ENCODE data around the gene ELMO3. TPM values are rescaled to one million over a fixed set of nuclear protein-coding genes. Genes with fewer than 3 reads are reported as not detected.

The ELMO3 gene
- total and polyA plus RNA-seq, 2 of the 13 experiments (the other 11 are each of a cell fraction or from before 2014, with no cell fraction given), result 2.6 to 4.0 TPM

DNA sequence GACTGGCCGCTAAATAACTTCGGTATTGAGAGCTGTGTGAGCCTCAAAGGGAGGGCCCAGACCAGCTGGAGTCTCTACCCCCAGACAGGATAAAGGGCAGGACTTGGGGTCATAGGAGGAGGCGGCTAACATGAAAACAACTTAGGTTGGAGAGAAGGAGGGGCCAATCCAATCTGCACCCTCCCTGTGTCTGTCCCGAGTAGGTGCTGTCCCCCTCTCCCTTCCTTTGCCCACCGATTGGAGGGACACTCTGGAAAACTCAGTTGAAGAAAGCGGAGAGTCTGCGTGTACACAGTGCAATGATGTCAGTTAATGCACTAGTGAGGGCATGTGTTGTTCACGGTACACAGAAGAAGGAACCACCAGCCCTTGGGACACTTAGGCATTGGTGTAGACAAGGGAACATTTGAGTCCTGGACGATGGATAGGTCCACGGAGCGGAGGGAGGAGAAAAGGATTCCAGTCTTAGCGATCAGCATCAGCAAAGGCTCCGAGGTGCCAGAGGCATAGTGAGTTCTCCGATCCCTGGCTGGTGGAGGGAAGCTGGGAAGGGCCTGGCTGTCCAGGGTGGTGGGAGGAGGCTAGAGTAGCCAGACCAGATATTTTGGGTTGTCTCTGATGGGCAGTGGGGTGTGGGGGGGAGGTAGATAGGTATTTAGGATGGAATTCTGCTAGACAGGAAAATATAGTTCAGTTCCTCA is 27.8 kb upstream of the ELMO3 start (continued):
- no peak for TF ChIP-seq PCBP2 (optimal IDR thresholded peaks at IDR 0.05; ENCODE audit: low read depth, low read length, poor library complexity, severe bottlenecking)
- peak; percentile 33 for TF ChIP-seq ZNF574 (CRISPR knock-in tag; IDR thresholded peaks at IDR 0.05)
- no peak for TF ChIP-seq ZNF704 (CRISPR knock-in tag; IDR thresholded peaks at IDR 0.05; ENCODE audit: borderline replicate concordance)
- no peak for TF ChIP-seq ZNF850 (CRISPR knock-in tag; conservative IDR thresholded peaks at IDR 0.05)
- no peak for TF ChIP-seq RBAK (CRISPR knock-in tag; IDR thresholded peaks at IDR 0.05)
- 0 out of 2 replicates have a peak, but pooled peaks have one; percentile 14 for TF ChIP-seq ZNF605 (CRISPR knock-in tag; IDR thresholded peaks at IDR 0.05)
- peak; percentile 30; the same call in 1 of the 2 replicates for TF ChIP-seq ZNF124 (CRISPR knock-in tag; IDR thresholded peaks at IDR 0.05)
- peak; percentile 51 for TF ChIP-seq ZFX (CRISPR knock-in tag; IDR thresholded peaks at IDR 0.05; ENCODE audit: low read depth)
- no peak for TF ChIP-seq TERF1 (CRISPR knock-in tag; IDR thresholded peaks at IDR 0.05)
- TF ChIP-seq ZNF326 (CRISPR knock-in tag; IDR thresholded peaks at IDR 0.05; ENCODE audit: borderline replicate concordance), result no peak
- 0 out of 2 replicates have a peak, but pooled peaks have one; percentile 0 for TF ChIP-seq NAIF1 (CRISPR knock-in tag; IDR thresholded peaks at IDR 0.05; ENCODE audit: borderline replicate concordance)
- TF ChIP-seq AKAP8 (CRISPR knock-in tag; IDR thresholded peaks at IDR 0.05), result no peak
- peak; percentile 19 for TF ChIP-seq IKZF4 (CRISPR knock-in tag; IDR thresholded peaks at IDR 0.05; ENCODE audit: borderline replicate concordance, low read depth, not compliant biosample characterization)
- no peak; the same call in 1 of the 2 replicates for TF ChIP-seq TCF7 (IDR thresholded peaks at IDR 0.05; ENCODE audit: low read depth)
- peak; percentile 61 for TF ChIP-seq DPF2 (CRISPR knock-in tag; IDR thresholded peaks at IDR 0.05; ENCODE audit: borderline replicate concordance, low read depth)
- no peak for TF ChIP-seq ZNF3 (CRISPR knock-in tag; IDR thresholded peaks at IDR 0.05)
- no peak for TF ChIP-seq ARID4A (CRISPR knock-in tag; IDR thresholded peaks at IDR 0.05; ENCODE audit: borderline replicate concordance)
- 0 out of 2 replicates have a peak, but pooled peaks have one; percentile 23 for TF ChIP-seq SMYD3 (CRISPR knock-in tag; IDR thresholded peaks at IDR 0.05)

Measured in HepG2 (cell line).